ENCODE results near the gene ZBTB25. TPM values are rescaled to one million over a fixed set of nuclear protein-coding genes. Genes with fewer than 3 reads are reported as not detected.

The ZBTB25 gene
- total and polyA plus RNA-seq, 4 experiments from 2014 or later, result 34.0 to 87.5 (median 60.4) TPM

- CTCF ChIA-PET (ENCODE audit: partially characterized antibody), result interaction anchor here (1.1 to 5.3 kb wide), 8 partner anchors 9 to 71 kb away, joined by 3 to 28 read pairs (median 10); no protein-coding TSS in a partner anchor
- peaks cover 0 to 2% of the 10 kb centered on the region in 2 donors for H3K27me3 Mint-ChIP-seq
- Histone ChIP-seq H3K27ac (ENCODE audit: low read depth, low read length) (peak overlapping the region; percentile 100), H3K27me3 (ENCODE audit: insufficient read depth, low read length) (no peaks in the 10 kb centered on the region), H3K9me3 (ENCODE audit: control insufficient read depth in 1 of 2, low read length in 2 of 2) (no peaks in the 10 kb centered on the region), H3K4me3 (ENCODE audit: low read length in 2 of 2) (peak overlapping the region; percentile 47 to 77), H3K4me1 (ENCODE audit: insufficient read depth, low read length) (peaks cover 55% of the 10 kb centered on the region), H3K36me3 (ENCODE audit: insufficient read depth, low read length) (peaks cover 7% of the 10 kb centered on the region)
- POLR2A ChIA-PET (ENCODE audit: partially characterized antibody), result interaction anchor here (0.9 to 12.6 kb wide), 15 partner anchors 10 to 851 kb away, joined by 3 to 318 read pairs (median 6); partner anchors contain the start of genes AKAP5, CHURC1, HSPA2 and MTHFD1
- peaks cover 10 to 50% of the 10 kb centered on the region in 2 donors for H3K36me3 Mint-ChIP-seq
- H3K9me3 Mint-ChIP-seq, result peaks cover 0 to 3% (median 0%) of the 10 kb centered on the region in 8 donors
- H3K4me1 Mint-ChIP-seq, result peaks cover 27 to 79% (median 37%) of the 10 kb centered on the region in 4 donors
- peak overlapping the region; percentile 94 to 100 (median 98) for H3K4me3 Mint-ChIP-seq
- DNase-seq, result peak; percentile 44 to 62 (median 48)
- intact Hi-C loops (cut with micrococcal nuclease), result loop anchor here (2.0 kb wide), 4 partner anchors 23 to 649 kb away; partner anchors contain the start of gene SYNE2
- peak overlapping the region; percentile 94 to 100 (median 99) for H3K27ac Mint-ChIP-seq
These were observed 2.0 kb downstream of the ZBTB25 start for GRCh38 chr14:64501411-64502171.

GRCh38 chr14:64500088-64500487, 3.5 kb downstream of the ZBTB25 start:
- H3K27me3 Mint-ChIP-seq, result peaks cover 0 to 2% of the 10 kb centered on the region in 2 donors
- H3K36me3 Mint-ChIP-seq, result peaks cover 14 to 48% of the 10 kb centered on the region in 2 donors
- Histone ChIP-seq H3K9me3 (ENCODE audit: control insufficient read depth in 1 of 2, low read length in 2 of 2) (no peaks in the 10 kb centered on the region), H3K4me1 (ENCODE audit: insufficient read depth, low read length) (peaks cover 57% of the 10 kb centered on the region), H3K27me3 (ENCODE audit: insufficient read depth, low read length) (no peaks in the 10 kb centered on the region), H3K27ac (ENCODE audit: low read depth, low read length) (peak overlapping the region; percentile 100), H3K4me3 (ENCODE audit: low read length in 2 of 2) (no peak overlapping the region), H3K36me3 (ENCODE audit: insufficient read depth, low read length) (peaks cover 7% of the 10 kb centered on the region)
- intact Hi-C loops (cut with micrococcal nuclease), result no loop called here
- H3K27ac Mint-ChIP-seq, result peak overlapping the region; percentile 82 to 100 (median 97)
- ChIA-PET POLR2A (ENCODE audit: partially characterized antibody) (interaction anchor here (3.5 to 12.6 kb wide), 3 partner anchors 11 to 112 kb away, joined by 44 to 318 read pairs (median 47); partner anchors contain the start of gene MTHFD1), CTCF (ENCODE audit: partially characterized antibody) (interaction anchor here (3.4 kb wide), 1 partner anchor 10 kb away, joined by 24 read pairs; no protein-coding TSS in a partner anchor)
- H3K4me1 Mint-ChIP-seq, result peaks cover 26 to 79% (median 39%) of the 10 kb centered on the region in 4 donors
- no peak for DNase-seq
- H3K4me3 Mint-ChIP-seq, result peak overlapping the region; percentile 79 to 100 (median 96)
- H3K9me3 Mint-ChIP-seq, result peaks cover 0 to 3% (median 0%) of the 10 kb centered on the region in 8 donors

GRCh38 chr14:64496764-64497163, 6.9 kb downstream of the ZBTB25 start:
- intact Hi-C loops (cut with micrococcal nuclease), result loop anchor here (2.0 kb wide), 1 partner anchor 14 kb away; no protein-coding TSS in a partner anchor
- Mint-ChIP-seq H3K9me3 (no peaks in the 10 kb centered on the region), H3K27me3 (no peaks in the 10 kb centered on the region), H3K27ac (peak overlapping the region; percentile 43 to 85 (median 78)), H3K36me3 (peaks cover 34 to 57% of the 10 kb centered on the region in 2 donors), H3K4me3 (peak overlapping the region in 6 of 8 donors; percentile 35 to 76 (median 62)), H3K4me1 (peaks cover 42 to 85% (median 59%) of the 10 kb centered on the region in 4 donors)
- POLR2A ChIA-PET (ENCODE audit: partially characterized antibody), result interaction anchor here (1.3 to 22.4 kb wide), 6 partner anchors 9 to 44 kb away, joined by 3 to 318 read pairs (median 6); partner anchors contain the start of genes HSPA2, ZBTB1 and ZBTB25
- CTCF ChIA-PET (ENCODE audit: partially characterized antibody), result interaction anchor here (1.0 to 8.3 kb wide), 7 partner anchors 9 to 193 kb away, joined by 3 to 69 read pairs (median 13); no protein-coding TSS in a partner anchor
- no peak for DNase-seq
- peaks cover 8% of the 10 kb centered on the region for H3K36me3 ChIP-seq (ENCODE audit: insufficient read depth, low read length)
- no peak overlapping the region for H3K27ac ChIP-seq (ENCODE audit: low read depth, low read length)
- no peaks in the 10 kb centered on the region for H3K27me3 ChIP-seq (ENCODE audit: insufficient read depth, low read length)
- H3K4me3 ChIP-seq (ENCODE audit: low read length in 2 of 2), result no peak overlapping the region
- H3K9me3 ChIP-seq (ENCODE audit: control insufficient read depth in 1 of 2, low read length in 2 of 2), result no peaks in the 10 kb centered on the region
- H3K4me1 ChIP-seq (ENCODE audit: insufficient read depth, low read length), result peaks cover 81% of the 10 kb centered on the region

- H3K4me3 Mint-ChIP-seq, result no peak overlapping the region
- peaks cover 0 to 3% (median 0%) of the 10 kb centered on the region in 8 donors for H3K9me3 Mint-ChIP-seq
- intact Hi-C loops (cut with micrococcal nuclease), result no loop called here
- H3K4me1 Mint-ChIP-seq, result peaks cover 53 to 84% (median 68%) of the 10 kb centered on the region in 4 donors
- no peaks in the 10 kb centered on the region for H3K27me3 Mint-ChIP-seq
- ChIA-PET POLR2A (ENCODE audit: partially characterized antibody) (interaction anchor here (0.9 to 22.4 kb wide), 3 partner anchors 11 to 29 kb away, joined by 3 to 318 read pairs (median 3); partner anchors contain the start of genes ZBTB1 and ZBTB25), CTCF (ENCODE audit: partially characterized antibody) (interaction anchor here (1.2 to 8.3 kb wide), 7 partner anchors 11 to 65 kb away, joined by 3 to 69 read pairs (median 4); no protein-coding TSS in a partner anchor)
- no peak overlapping the region for H3K27ac ChIP-seq (ENCODE audit: low read depth, low read length)
- H3K36me3 Mint-ChIP-seq, result peaks cover 44 to 64% of the 10 kb centered on the region in 2 donors
- peaks cover 79% of the 10 kb centered on the region for H3K4me1 ChIP-seq (ENCODE audit: insufficient read depth, low read length)
- H3K27ac Mint-ChIP-seq, result peak overlapping the region in 3 of 7 donors; percentile 13 to 65 (median 36)
- H3K4me3 ChIP-seq (ENCODE audit: low read length in 2 of 2), result no peak overlapping the region
- H3K36me3 ChIP-seq (ENCODE audit: insufficient read depth, low read length), result peaks cover 17% of the 10 kb centered on the region
- no peaks in the 10 kb centered on the region for H3K27me3 ChIP-seq (ENCODE audit: insufficient read depth, low read length)
- no peaks in the 10 kb centered on the region for H3K9me3 ChIP-seq (ENCODE audit: control insufficient read depth in 1 of 2, low read length in 2 of 2)
- no peak for DNase-seq
These were observed 8.4 kb downstream of the ZBTB25 start for GRCh38 chr14:64495252-64495651.

- intact Hi-C loops (cut with micrococcal nuclease), result no loop called here
- DNase-seq, result no peak
- Mint-ChIP-seq H3K4me1 (peaks cover 47 to 69% (median 59%) of the 10 kb centered on the region in 4 donors), H3K9me3 (peaks cover 0 to 3% (median 0%) of the 10 kb centered on the region in 8 donors), H3K27me3 (no peaks in the 10 kb centered on the region), H3K36me3 (peaks cover 47 to 60% of the 10 kb centered on the region in 2 donors), H3K4me3 (peak overlapping the region in 3 of 8 donors; percentile 6 to 16 (median 11)), H3K27ac (peak overlapping the region in 6 of 7 donors; percentile 45 to 84 (median 65))
- Histone ChIP-seq H3K9me3 (ENCODE audit: control insufficient read depth in 1 of 2, low read length in 2 of 2) (no peaks in the 10 kb centered on the region), H3K4me3 (ENCODE audit: low read length in 2 of 2) (no peak overlapping the region), H3K27ac (ENCODE audit: low read depth, low read length) (no peak overlapping the region), H3K27me3 (ENCODE audit: insufficient read depth, low read length) (no peaks in the 10 kb centered on the region), H3K36me3 (ENCODE audit: insufficient read depth, low read length) (peaks cover 27% of the 10 kb centered on the region), H3K4me1 (ENCODE audit: insufficient read depth, low read length) (peaks cover 63% of the 10 kb centered on the region)
- ChIA-PET CTCF (ENCODE audit: partially characterized antibody) (interaction anchor here (1.4 to 8.3 kb wide), 4 partner anchors 9 to 16 kb away, joined by 4 to 69 read pairs (median 13); no protein-coding TSS in a partner anchor), POLR2A (ENCODE audit: partially characterized antibody) (interaction anchor here (0.6 to 22.4 kb wide), 2 partner anchors 13 to 110 kb away, joined by 3 to 318 read pairs; partner anchors contain the start of genes ZBTB1 and ZBTB25)
These were observed 10.2 kb downstream of the ZBTB25 start for GRCh38 chr14:64493455-64493854.

- H3K27ac ChIP-seq (ENCODE audit: low read depth, low read length), result no peak overlapping the region
- H3K9me3 ChIP-seq (ENCODE audit: control insufficient read depth in 1 of 2, low read length in 2 of 2), result no peaks in the 10 kb centered on the region
- peaks cover 47% of the 10 kb centered on the region for H3K4me1 ChIP-seq (ENCODE audit: insufficient read depth, low read length)
- DNase-seq, result no peak
- peaks cover 0 to 3% (median 0%) of the 10 kb centered on the region in 8 donors for H3K9me3 Mint-ChIP-seq
- H3K27me3 ChIP-seq (ENCODE audit: insufficient read depth, low read length), result no peaks in the 10 kb centered on the region
- H3K27me3 Mint-ChIP-seq, result no peaks in the 10 kb centered on the region
- ChIA-PET POLR2A (ENCODE audit: partially characterized antibody) (interaction anchor here (0.8 to 22.4 kb wide), 3 partner anchors 15 to 26 kb away, joined by 3 to 318 read pairs (median 3); partner anchors contain the start of genes AKAP5, ZBTB1 and ZBTB25), CTCF (ENCODE audit: partially characterized antibody) (interaction anchor here (0.8 to 8.3 kb wide), 6 partner anchors 13 to 146 kb away, joined by 3 to 69 read pairs (median 10); no protein-coding TSS in a partner anchor)
- intact Hi-C loops (cut with micrococcal nuclease), result no loop called here
- peaks cover 38% of the 10 kb centered on the region for H3K36me3 ChIP-seq (ENCODE audit: insufficient read depth, low read length)
- no peak overlapping the region for H3K4me3 ChIP-seq (ENCODE audit: low read length in 2 of 2)
- H3K36me3 Mint-ChIP-seq, result peaks cover 53 to 67% of the 10 kb centered on the region in 2 donors
- H3K4me1 Mint-ChIP-seq, result peaks cover 40 to 62% (median 49%) of the 10 kb centered on the region in 4 donors
- peak overlapping the region in 4 of 7 donors; percentile 11 to 76 (median 50) for H3K27ac Mint-ChIP-seq
- H3K4me3 Mint-ChIP-seq, result peak overlapping the region in 3 of 8 donors; percentile 21 to 43 (median 21)
These were observed 12.0 kb downstream of the ZBTB25 start for GRCh38 chr14:64491637-64492036.
